ENCODE results near the gene NCKAP1.
"Not testable (repeated sequence)": the region's sequence is repeated elsewhere in the genome, so short reads cannot be mapped to it uniquely, and the experiment has no call there.

Gene NCKAP1

GRCh38 chr2:183038341-183039300 is at the start of gene NCKAP1:
Gene NCKAP1, minus strand, starts transcription at chr2:183038457. Its CDS starts 358 bp downstream, at chr2:183038099.
- DNase-seq (ENCODE audit: low read depth, low spot score) = peak; percentile 23

GRCh38 chr2:183081911-183082310 is 43.7 kb upstream of the NCKAP1 start:
- no peak for DNase-seq (ENCODE audit: low read depth, low spot score)

- no peak for DNase-seq (ENCODE audit: low read depth, low spot score)
Measured at GRCh38 chr2:183079139-183079775, 41.0 kb upstream of the NCKAP1 start.

GRCh38 chr2:183078464-183079138 is 40.3 kb upstream of the NCKAP1 start, which contains the start of gene DUSP19:
Gene DUSP19, plus strand, starts transcription at chr2:183078747. Its CDS starts 187 bp downstream, at chr2:183078934.
- peak; percentile 95 for DNase-seq (ENCODE audit: low read depth, low spot score)

GRCh38 chr2:183078163-183078463 is 39.9 kb upstream of the NCKAP1 start:
- DNase-seq (ENCODE audit: low read depth, low spot score) = peak; percentile 60

GRCh38 chr2:183072177-183072576 is 33.9 kb upstream of the NCKAP1 start:
- no peak for DNase-seq (ENCODE audit: low read depth, low spot score)

- DNase-seq (ENCODE audit: low read depth, low spot score) = peak; percentile 64
Measured at GRCh38 chr2:183070942-183071844, 32.9 kb upstream of the NCKAP1 start.

- no peak for DNase-seq (ENCODE audit: low read depth, low spot score)
Measured at GRCh38 chr2:183069174-183069573, 30.9 kb upstream of the NCKAP1 start.

- DNase-seq (ENCODE audit: low read depth, low spot score) = no peak
Measured at GRCh38 chr2:183068561-183068960, 30.3 kb upstream of the NCKAP1 start.

GRCh38 chr2:183063083-183063482 is 24.8 kb upstream of the NCKAP1 start:
- DNase-seq (ENCODE audit: low read depth, low spot score) = no peak

GRCh38 chr2:183060571-183061231 is 22.4 kb upstream of the NCKAP1 start:
- DNase-seq (ENCODE audit: low read depth, low spot score) = no peak

GRCh38 chr2:183059561-183059960 is 21.3 kb upstream of the NCKAP1 start:
- DNase-seq (ENCODE audit: low read depth, low spot score) = no peak

- DNase-seq (ENCODE audit: low read depth, low spot score) = no peak
Measured at GRCh38 chr2:183057333-183057985, 19.2 kb upstream of the NCKAP1 start.

- no peak for DNase-seq (ENCODE audit: low read depth, low spot score)
Measured at GRCh38 chr2:183049420-183049819, 11.2 kb upstream of the NCKAP1 start.

- DNase-seq (ENCODE audit: low read depth, low spot score) = not testable (repeated sequence)
Measured at GRCh38 chr2:183047486-183048125, 9.3 kb upstream of the NCKAP1 start.

GRCh38 chr2:183043580-183043979 is 5.3 kb upstream of the NCKAP1 start:
- DNase-seq (ENCODE audit: low read depth, low spot score) = not testable (repeated sequence)

- DNase-seq (ENCODE audit: low read depth, low spot score) = no peak
Measured at GRCh38 chr2:183040604-183041003, 2.3 kb upstream of the NCKAP1 start.

GRCh38 chr2:183037553-183038340 is 510 bp downstream of the NCKAP1 start:
- DNase-seq (ENCODE audit: low read depth, low spot score) = no peak

GRCh38 chr2:183037074-183037552 is 1.1 kb downstream of the NCKAP1 start:
- no peak for DNase-seq (ENCODE audit: low read depth, low spot score)
